ENCODE measurements around the gene GNGT2. TPM values are rescaled to one million over a fixed set of nuclear protein-coding genes. Genes with fewer than 3 reads are reported as not detected.

Gene GNGT2
- total RNA-seq, 1 donor from 2014 or later: not detected

GRCh38 chr17:49242813-49243212 is 32.4 kb upstream of the GNGT2 start:
- no peaks in the 10 kb centered on the region for H3K36me3 ChIP-seq
- DNase-seq (ENCODE audit: low spot score in 2 of 2): no peak
- no peak overlapping the region for H3K27ac ChIP-seq
- no peaks in the 10 kb centered on the region for H3K27me3 ChIP-seq
- TF ChIP-seq CTCF (IDR thresholded peaks at IDR 0.05): no peak
- intact Hi-C loops (cut with DNase I): no loop called here
- H3K4me3 ChIP-seq: no peak overlapping the region
- no peaks in the 10 kb centered on the region for H3K9me3 ChIP-seq
- H3K4me1 ChIP-seq: no peaks in the 10 kb centered on the region

GRCh38 chr17:49241692-49242397 is 31.5 kb upstream of the GNGT2 start:
- TF ChIP-seq CTCF (IDR thresholded peaks at IDR 0.05): no peak
- H3K27me3 ChIP-seq: no peaks in the 10 kb centered on the region
- H3K4me3 ChIP-seq: no peak overlapping the region
- intact Hi-C loops (cut with DNase I): no loop called here
- no peaks in the 10 kb centered on the region for H3K9me3 ChIP-seq
- H3K36me3 ChIP-seq: no peaks in the 10 kb centered on the region
- H3K4me1 ChIP-seq: no peaks in the 10 kb centered on the region
- DNase-seq (ENCODE audit: low spot score in 2 of 2): no peak
- no peak overlapping the region for H3K27ac ChIP-seq

- no peak overlapping the region for H3K27ac ChIP-seq
- TF ChIP-seq CTCF (IDR thresholded peaks at IDR 0.05): no peak
These were observed 30.7 kb upstream of the GNGT2 start for GRCh38 chr17:49241040-49241439.

GRCh38 chr17:49240619-49241018 is 30.2 kb upstream of the GNGT2 start:
- Histone ChIP-seq H3K4me3 (no peak overlapping the region), H3K9me3 (no peaks in the 10 kb centered on the region), H3K27ac (no peak overlapping the region), H3K27me3 (no peaks in the 10 kb centered on the region), H3K4me1 (no peaks in the 10 kb centered on the region), H3K36me3 (no peaks in the 10 kb centered on the region)
- no peak for DNase-seq (ENCODE audit: low spot score in 2 of 2)
- intact Hi-C loops (cut with DNase I): no loop called here
- no peak for TF ChIP-seq CTCF (IDR thresholded peaks at IDR 0.05)

More at GRCh38 chr17:49241040-49241439, 30.7 kb upstream of the GNGT2 start:
- no peak for DNase-seq (ENCODE audit: low spot score in 2 of 2)
- Histone ChIP-seq H3K9me3 (no peaks in the 10 kb centered on the region), H3K36me3 (no peaks in the 10 kb centered on the region), H3K27me3 (no peaks in the 10 kb centered on the region), H3K4me1 (no peaks in the 10 kb centered on the region), H3K4me3 (no peak overlapping the region)
- intact Hi-C loops (cut with DNase I): no loop called here

GRCh38 chr17:49239963-49240362 is 29.6 kb upstream of the GNGT2 start:
- TF ChIP-seq CTCF (IDR thresholded peaks at IDR 0.05): no peak
- DNase-seq (ENCODE audit: low spot score in 2 of 2): no peak
- Histone ChIP-seq H3K9me3 (no peaks in the 10 kb centered on the region), H3K27me3 (no peaks in the 10 kb centered on the region), H3K27ac (no peak overlapping the region), H3K36me3 (no peaks in the 10 kb centered on the region), H3K4me3 (no peak overlapping the region), H3K4me1 (no peaks in the 10 kb centered on the region)
- intact Hi-C loops (cut with DNase I): no loop called here

GRCh38 chr17:49235896-49236295 is 25.5 kb upstream of the GNGT2 start:
- H3K27ac ChIP-seq: no peak overlapping the region
- H3K27me3 ChIP-seq: no peaks in the 10 kb centered on the region
- TF ChIP-seq CTCF (IDR thresholded peaks at IDR 0.05): no peak
- no peak for DNase-seq (ENCODE audit: low spot score in 2 of 2)
- H3K36me3 ChIP-seq: no peaks in the 10 kb centered on the region
- H3K4me1 ChIP-seq: no peaks in the 10 kb centered on the region
- intact Hi-C loops (cut with DNase I): no loop called here
- H3K4me3 ChIP-seq: no peak overlapping the region
- H3K9me3 ChIP-seq: no peaks in the 10 kb centered on the region
